Smooth muscle cell (in vitro differentiated cells): ENCODE data around the gene TENM4. TPM values are rescaled to one million over a fixed set of nuclear protein-coding genes. Genes with fewer than 3 reads are reported as not detected.

ENCODE experiments used
- DNase-seq: peaks from one replicate; lab custom pipeline; 2025; ENCODE audit not compliant: unreplicated experiment; lab: John Stamatoyannopoulos, UW
- H2AFZ ChIP-seq: fragments of 200-600 bp; sonication (generic); 2 replicates; pipeline ENCODE4 v1.6.0; 2016; ENCODE audit warnings: antibody characterized with exemption, low read depth, mild to moderate bottlenecking
- H3F3A ChIP-seq: fragments of 200-600 bp; sonication (generic); 2 replicates; pipeline ENCODE4 v1.6.0; 2017; ENCODE audit warnings: antibody characterized with exemption, low read depth
- H3K27ac ChIP-seq: fragments of 200-600 bp; sonication (generic); 2 replicates; pipeline ENCODE4 v1.5.1; 2016; ENCODE audit warnings: low read depth, mild to moderate bottlenecking
- H3K27me3 ChIP-seq: fragments of 200-600 bp; sonication (generic); 2 replicates; pipeline ENCODE4 v1.6.1; 2016; ENCODE audit warnings: low read depth, mild to moderate bottlenecking
- H3K36me3 ChIP-seq: fragments of 200-600 bp; sonication (generic); 2 replicates; pipeline ENCODE4 v1.5.1; 2016; ENCODE audit warnings: low read depth
- H3K4me1 ChIP-seq: fragments of 200-600 bp; sonication (generic); 2 replicates; pipeline ENCODE4 v1.5.1; 2016; ENCODE audit warnings: low read depth
- H3K4me2 ChIP-seq: fragments of 200-600 bp; sonication (generic); 2 replicates; pipeline ENCODE4 v1.6.0; 2016; ENCODE audit warnings: mild to moderate bottlenecking
- H3K4me3 ChIP-seq: fragments of 200-600 bp; sonication (generic); 2 replicates; pipeline ENCODE4 v1.5.1; 2016; ENCODE audit warnings: mild to moderate bottlenecking
- H3K79me2 ChIP-seq: fragments of 200-600 bp; sonication (generic); 2 replicates; pipeline ENCODE4 v1.6.0; 2016; ENCODE audit warnings: low read depth, mild to moderate bottlenecking
- H3K9ac ChIP-seq: fragments of 200-600 bp; sonication (generic); 2 replicates; pipeline ENCODE4 v1.6.0; 2016; ENCODE audit warnings: low read depth
- H3K9me3 ChIP-seq: fragments of 200-600 bp; sonication (generic); replicated peaks from 2 replicates; pipeline ENCODE4 v1.5.1; 2016; ENCODE audit warnings: low read depth
- H4K20me1 ChIP-seq: fragments of 200-600 bp; sonication (generic); 2 replicates; pipeline ENCODE4 v1.6.0; 2016; ENCODE audit warnings: low read depth
- WGBS: methylation state at CpG from one replicate; pipeline ENCODE4 v1.1.7; 2016; ENCODE audit warnings: low lambda C conversion rate; 5-methylcytosine and 5-hydroxymethylcytosine counted together
- polyA plus RNA-seq: library from polyadenylated mRNA; unstranded; fragments of >200 nt; fragmentation: Nextera tagmentation; extraction: Ambion mirVana; gene quantifications from 2 replicates; pipeline ENCODE4 v1.2.1, GENCODE V29; 2016
- total RNA-seq: library from RNA; depleted of rRNA; stranded (reverse); fragments of >200 nt; gene quantifications from 2 replicates; pipeline ENCODE4 v1.2.3, GENCODE V29; 2014
- TF ChIP-seq, protein P1 (sequence below): fragments of 200-600 bp; sonication (generic); IDR thresholded peaks from 2 replicates; pipeline ENCODE4 v1.5.1; 2017; ENCODE audit warnings: borderline replicate concordance, mild to moderate bottlenecking, antibody characterized with exemption; ENCODE audit not compliant: insufficient read depth, poor library complexity, severe bottlenecking

The TENM4 gene
- total and polyA plus RNA-seq, 2 experiments from 2014 or later = 31.6 to 38.2 TPM

- H3K4me3 ChIP-seq = no peak overlapping the region
- H3K9me3 ChIP-seq = no peaks in the 10 kb centered on the region
- no peaks in the 10 kb centered on the region for H3F3A ChIP-seq
- no peak overlapping the region for H3K4me2 ChIP-seq
- H4K20me1 ChIP-seq = peaks cover 65% of the 10 kb centered on the region
- TF ChIP-seq, protein P1, sequence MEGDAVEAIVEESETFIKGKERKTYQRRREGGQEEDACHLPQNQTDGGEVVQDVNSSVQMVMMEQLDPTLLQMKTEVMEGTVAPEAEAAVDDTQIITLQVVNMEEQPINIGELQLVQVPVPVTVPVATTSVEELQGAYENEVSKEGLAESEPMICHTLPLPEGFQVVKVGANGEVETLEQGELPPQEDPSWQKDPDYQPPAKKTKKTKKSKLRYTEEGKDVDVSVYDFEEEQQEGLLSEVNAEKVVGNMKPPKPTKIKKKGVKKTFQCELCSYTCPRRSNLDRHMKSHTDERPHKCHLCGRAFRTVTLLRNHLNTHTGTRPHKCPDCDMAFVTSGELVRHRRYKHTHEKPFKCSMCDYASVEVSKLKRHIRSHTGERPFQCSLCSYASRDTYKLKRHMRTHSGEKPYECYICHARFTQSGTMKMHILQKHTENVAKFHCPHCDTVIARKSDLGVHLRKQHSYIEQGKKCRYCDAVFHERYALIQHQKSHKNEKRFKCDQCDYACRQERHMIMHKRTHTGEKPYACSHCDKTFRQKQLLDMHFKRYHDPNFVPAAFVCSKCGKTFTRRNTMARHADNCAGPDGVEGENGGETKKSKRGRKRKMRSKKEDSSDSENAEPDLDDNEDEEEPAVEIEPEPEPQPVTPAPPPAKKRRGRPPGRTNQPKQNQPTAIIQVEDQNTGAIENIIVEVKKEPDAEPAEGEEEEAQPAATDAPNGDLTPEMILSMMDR = no peak
- no peak overlapping the region for H2AFZ ChIP-seq
- no peaks in the 10 kb centered on the region for H3K79me2 ChIP-seq
- no peak for DNase-seq
- H3K27me3 ChIP-seq = no peaks in the 10 kb centered on the region
- 82% methylated on average over 8 of the region's 8 CpGs for WGBS
- H3K36me3 ChIP-seq = no peaks in the 10 kb centered on the region
- H3K4me1 ChIP-seq = no peaks in the 10 kb centered on the region
- H3K27ac ChIP-seq = no peak overlapping the region
- H3K9ac ChIP-seq = no peak overlapping the region
These were observed 94.8 kb downstream of the TENM4 start for GRCh38 chr11:79346021-79346420.

- no peaks in the 10 kb centered on the region for H3F3A ChIP-seq
- H2AFZ ChIP-seq = no peak overlapping the region
- H3K4me3 ChIP-seq = no peak overlapping the region
- no peak overlapping the region for H3K27ac ChIP-seq
- WGBS = 82% methylated on average over 3 of the region's 3 CpGs
- H3K9me3 ChIP-seq = no peaks in the 10 kb centered on the region
- no peak overlapping the region for H3K4me2 ChIP-seq
- DNase-seq = no peak
- no peaks in the 10 kb centered on the region for H3K79me2 ChIP-seq
- no peaks in the 10 kb centered on the region for H3K27me3 ChIP-seq
- peaks cover 60% of the 10 kb centered on the region for H4K20me1 ChIP-seq
- H3K4me1 ChIP-seq = no peaks in the 10 kb centered on the region
- H3K9ac ChIP-seq = no peak overlapping the region
- no peaks in the 10 kb centered on the region for H3K36me3 ChIP-seq
- TF ChIP-seq, protein P1 = no peak
These were observed 96.0 kb downstream of the TENM4 start for GRCh38 chr11:79344753-79345294.

- H3K9me3 ChIP-seq = no peaks in the 10 kb centered on the region
- TF ChIP-seq, protein P1 = no peak
- no peak overlapping the region for H3K4me3 ChIP-seq
- no peaks in the 10 kb centered on the region for H3F3A ChIP-seq
- no peak overlapping the region for H3K4me2 ChIP-seq
- H3K27ac ChIP-seq = no peak overlapping the region
- H3K4me1 ChIP-seq = no peaks in the 10 kb centered on the region
- H3K27me3 ChIP-seq = no peaks in the 10 kb centered on the region
- H3K79me2 ChIP-seq = no peaks in the 10 kb centered on the region
- H3K9ac ChIP-seq = no peak overlapping the region
- no peak overlapping the region for H2AFZ ChIP-seq
- DNase-seq = no peak
- no peaks in the 10 kb centered on the region for H3K36me3 ChIP-seq
- WGBS = 80% methylated on average over 6 of the region's 6 CpGs
- H4K20me1 ChIP-seq = peaks cover 54% of the 10 kb centered on the region
These were observed 98.1 kb downstream of the TENM4 start for GRCh38 chr11:79342686-79343085.

DNA sequence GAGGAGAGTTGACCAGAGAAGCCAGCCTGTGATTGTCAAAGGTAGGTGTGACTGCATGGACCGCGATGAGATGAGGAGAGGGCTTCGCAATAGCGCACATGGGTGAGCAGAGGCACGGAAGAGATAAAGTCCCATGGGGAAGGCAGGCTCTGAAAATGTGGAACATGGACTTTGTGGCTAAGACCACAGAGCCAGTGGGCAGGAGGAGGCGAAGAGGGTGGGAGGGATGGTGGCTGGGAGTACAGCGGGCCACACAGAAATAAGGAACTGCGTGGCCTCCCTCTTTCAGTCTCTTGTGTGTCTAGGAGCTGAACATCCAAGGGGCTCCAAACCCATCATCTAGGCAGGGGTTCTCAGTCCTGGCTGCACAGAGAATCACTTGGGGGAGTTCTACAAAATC, 98.6 kb downstream of the TENM4 start:
- H2AFZ ChIP-seq = no peak overlapping the region
- H3K4me1 ChIP-seq = no peaks in the 10 kb centered on the region
- no peaks in the 10 kb centered on the region for H3K9me3 ChIP-seq
- H3K79me2 ChIP-seq = no peaks in the 10 kb centered on the region
- peaks cover 54% of the 10 kb centered on the region for H4K20me1 ChIP-seq
- H3F3A ChIP-seq = no peaks in the 10 kb centered on the region
- TF ChIP-seq, protein P1 = no peak
- no peak overlapping the region for H3K4me3 ChIP-seq
- no peak overlapping the region for H3K27ac ChIP-seq
- no peak for DNase-seq
- WGBS = 91% methylated on average over 8 of the region's 8 CpGs
- no peak overlapping the region for H3K4me2 ChIP-seq
- H3K27me3 ChIP-seq = no peaks in the 10 kb centered on the region
- no peak overlapping the region for H3K9ac ChIP-seq
- no peaks in the 10 kb centered on the region for H3K36me3 ChIP-seq
